Lung (tissue), 12 donors: ENCODE data around the gene GOLGA7B. TPM values are rescaled to one million over a fixed set of nuclear protein-coding genes. Genes with fewer than 3 reads are reported as not detected.

Experiments used
- ATAC-seq: fragments of 200-7000 bp; cut with Tn5 transposase; one replicate; pipeline ENCODE4 v1.9.1; 2020; ENCODE audit warnings: moderate number of reproducible peaks; ENCODE audit not compliant: insufficient read depth, low FRiP score
- DNase-seq, 3 donors: peaks; one replicate each; pipeline ENCODE4 v3.0.0-alpha.2; 2013 to 2017
- H3K27ac ChIP-seq, 2 donors: one replicate each; pipeline ENCODE4 v1.5.1; 2013; ENCODE audit warnings: mild to moderate bottlenecking in 2 of 2, moderate library complexity in 2 of 2, control low read depth in 1 of 2, inconsistent platforms in 1 of 2, low read depth in 1 of 2, low read length in 1 of 2
- H3K27me3 ChIP-seq, 3 donors: one replicate each; pipeline ENCODE4 v1.5.1; 2013; ENCODE audit warnings: low read length in 2 of 3; ENCODE audit not compliant: control insufficient read depth in 3 of 3, insufficient read depth in 3 of 3
- H3K36me3 ChIP-seq, 4 donors: one replicate each; pipeline ENCODE4 v1.5.1; 2013; ENCODE audit warnings: low read length in 4 of 4, mild to moderate bottlenecking in 1 of 4, moderate library complexity in 1 of 4; ENCODE audit not compliant: control insufficient read depth in 4 of 4, insufficient read depth in 4 of 4
- H3K4me1 ChIP-seq, 5 donors: one replicate each; pipeline ENCODE4 v1.5.1; 2013; ENCODE audit warnings: low read length in 5 of 5, mild to moderate bottlenecking in 2 of 5, moderate library complexity in 1 of 5; ENCODE audit not compliant: control insufficient read depth in 5 of 5, insufficient read depth in 5 of 5
- H3K4me3 ChIP-seq: one replicate; pipeline ENCODE4 v1.5.1; 2013; ENCODE audit warnings: mild to moderate bottlenecking, control low read depth, moderate library complexity
- H3K9ac ChIP-seq, 2 donors: one replicate each; pipeline ENCODE4 v1.5.1; 2013; ENCODE audit warnings: low read length in 2 of 2, control low read depth in 1 of 2; ENCODE audit not compliant: insufficient read depth in 1 of 2
- H3K9me3 ChIP-seq, 4 donors: one replicate each; pipeline ENCODE4 v1.5.1; 2013; ENCODE audit warnings: low read length in 3 of 4, mild to moderate bottlenecking in 1 of 4, moderate library complexity in 1 of 4; ENCODE audit not compliant: control insufficient read depth in 4 of 4, insufficient read depth in 3 of 4
- CTCF ChIP-seq: IDR thresholded peaks from 2 replicates; pipeline ENCODE4 v1.5.1; 2012; ENCODE audit warnings: mild to moderate bottlenecking; ENCODE audit errors: control extremely low read depth, extremely low read depth
- WGBS, 2 donors: extraction: QIAGEN DNeasy Blood & Tissue Kit; methylation state at CpG; one replicate each; pipeline ENCODE4 v1.1.7; 2013; 5-methylcytosine and 5-hydroxymethylcytosine counted together
- polyA plus RNA-seq, 2 donors: library from polyadenylated mRNA; stranded (reverse); fragments of 200-250 nt; gene quantifications; one replicate each; pipeline ENCODE4 v1.2.1, GENCODE V29; 2013
- total RNA-seq, 2 donors: library from RNA; depleted of rRNA in 1 of 2; stranded (reverse); fragments of >200 nt in 1 of 2; gene quantifications; one replicate each; pipeline ENCODE4 v1.2.1, GENCODE V29; 2014 to 2021
- donor health status: control.
- donor health status: control.
- donor health status: Bipolar disorder and iron deficiency.
- donor health status: healthy.
- donor health status: DM: yes; HTN: yes; CAD: no.

Gene GOLGA7B
- total and polyA plus RNA-seq, 4 donors = 0.23 to 1.2 (median 0.74) TPM

GRCh38 chr10:97850446-97850845 lies 803 bp downstream of the GOLGA7B start:
- DNase-seq = peak; percentile 13 to 28 (median 23)
- WGBS, 2 donors = 18% methylated on average over 13 of the region's 13 CpGs
- H3K36me3 ChIP-seq = no peaks in the 10 kb centered on the region
- no peak overlapping the region for H3K27ac ChIP-seq
- no peaks in the 10 kb centered on the region for H3K9me3 ChIP-seq
- H3K4me3 ChIP-seq = no peak overlapping the region
- no peak for TF ChIP-seq CTCF
- no peak overlapping the region for H3K9ac ChIP-seq
- H3K27me3 ChIP-seq = peaks cover 0 to 37% (median 25%) of the 10 kb centered on the region in 3 donors
- ATAC-seq = no peak
- H3K4me1 ChIP-seq = peaks cover 0 to 6% (median 0%) of the 10 kb centered on the region in 5 donors

GRCh38 chr10:97851341-97852001 lies 1.8 kb downstream of the GOLGA7B start:
- H3K36me3 ChIP-seq = no peaks in the 10 kb centered on the region
- peaks cover 0 to 6% (median 0%) of the 10 kb centered on the region in 5 donors for H3K4me1 ChIP-seq
- H3K27ac ChIP-seq = no peak overlapping the region
- no peaks in the 10 kb centered on the region for H3K9me3 ChIP-seq
- no peak for TF ChIP-seq CTCF
- H3K4me3 ChIP-seq = no peak overlapping the region
- no peak overlapping the region for H3K9ac ChIP-seq
- peaks cover 0 to 37% (median 25%) of the 10 kb centered on the region in 3 donors for H3K27me3 ChIP-seq
- WGBS, 2 donors = 68 to 76% methylated on average over 7 of the region's 7 CpGs
- ATAC-seq = no peak
- DNase-seq = no peak

GRCh38 chr10:97852277-97852676 lies 2.6 kb downstream of the GOLGA7B start:
- no peak overlapping the region for H3K4me3 ChIP-seq
- 65 to 70% methylated on average over 3 of the region's 3 CpGs for WGBS, 2 donors
- H3K9ac ChIP-seq = no peak overlapping the region
- no peak for TF ChIP-seq CTCF
- DNase-seq (no peak), ATAC-seq (no peak)
- no peaks in the 10 kb centered on the region for H3K9me3 ChIP-seq
- H3K36me3 ChIP-seq = no peaks in the 10 kb centered on the region
- peaks cover 0 to 6% (median 0%) of the 10 kb centered on the region in 5 donors for H3K4me1 ChIP-seq
- H3K27me3 ChIP-seq = peaks cover 0 to 37% (median 22%) of the 10 kb centered on the region in 3 donors
- no peak overlapping the region for H3K27ac ChIP-seq
